SK-N-SH treated with all-trans-retinoic acid at 6 μM for 48 hours (cell line): Measurements from ENCODE around the gene APRT.
"Not testable (repeated sequence)": the region's sequence is repeated elsewhere in the genome, so short reads cannot be mapped to it uniquely, and the experiment has no call there.

Experiments used
- ATAC-seq: fragments of 200-7000 bp; cut with Tn5 transposase; 3 replicates; pipeline ENCODE4 v1.9.1; 2020; ENCODE audit warnings: mild to moderate bottlenecking, moderate library complexity
- ARNTL ChIP-seq: fragments of 450-650 bp; formaldehyde crosslinking; IDR thresholded peaks from 2 replicates; pipeline ENCODE4 v1.5.0; 2020; ENCODE audit warnings: low read depth, mild to moderate bottlenecking, moderate library complexity, borderline replicate concordance
- BACH2 ChIP-seq: fragments of 250-450 bp; sonication (Bioruptor Pico); IDR thresholded peaks from 2 replicates; pipeline ENCODE4 v1.9.0; 2021; ENCODE audit warnings: mild to moderate bottlenecking, borderline replicate concordance
- CSDC2 ChIP-seq: fragments of 250-450 bp; sonication (Bioruptor Pico); IDR thresholded peaks from 2 replicates; pipeline ENCODE4 v1.5.0; 2020; ENCODE audit warnings: mild to moderate bottlenecking, moderate library complexity
- CSRNP3 ChIP-seq: fragments of 250-450 bp; sonication (Bioruptor Pico); IDR thresholded peaks from 2 replicates; pipeline ENCODE4 v1.5.1; 2021; ENCODE audit warnings: mild to moderate bottlenecking, moderate library complexity
- ESRRG ChIP-seq: fragments of 250-450 bp; sonication (Bioruptor Pico); IDR thresholded peaks from 2 replicates; pipeline ENCODE4 v1.6.1; 2021; ENCODE audit warnings: mild to moderate bottlenecking
- GLIS3 ChIP-seq: fragments of 250-450 bp; sonication (Bioruptor Pico); IDR thresholded peaks from 2 replicates; pipeline ENCODE4 v1.5.0; 2020; ENCODE audit warnings: mild to moderate bottlenecking, moderate library complexity
- ISL1 ChIP-seq: fragments of 250-450 bp; sonication (Bioruptor Pico); IDR thresholded peaks from 2 replicates; pipeline ENCODE4 v2.1.2; 2022; ENCODE audit warnings: mild to moderate bottlenecking, moderate library complexity
- OSR1 ChIP-seq: fragments of 250-450 bp; sonication (Bioruptor Pico); IDR thresholded peaks from 2 replicates; pipeline ENCODE4 v1.8.0; 2022; ENCODE audit warnings: moderate library complexity, mild to moderate bottlenecking, inconsistent platforms
- RARB ChIP-seq: fragments of 250-450 bp; sonication (Bioruptor Pico); IDR thresholded peaks from 2 replicates; pipeline ENCODE4 v1.8.0; 2021; ENCODE audit warnings: mild to moderate bottlenecking, moderate library complexity
- TOX ChIP-seq: fragments of 250-450 bp; sonication (Bioruptor Pico); IDR thresholded peaks from 2 replicates; pipeline ENCODE4 v1.8.0; 2021; ENCODE audit warnings: mild to moderate bottlenecking, moderate library complexity, borderline replicate concordance
- TSHZ2 ChIP-seq: fragments of 250-450 bp; sonication (Bioruptor Pico); IDR thresholded peaks from 2 replicates; pipeline ENCODE4 v1.5.0; 2020; ENCODE audit warnings: mild to moderate bottlenecking, moderate library complexity
- ZC3H10 ChIP-seq: fragments of 250-450 bp; sonication (Bioruptor Pico); IDR thresholded peaks from 2 replicates; pipeline ENCODE4 v1.5.1; 2021; ENCODE audit warnings: mild to moderate bottlenecking, moderate library complexity
- ZNF565 ChIP-seq: fragments of 450-650 bp; formaldehyde crosslinking; conservative IDR thresholded peaks from 2 replicates; pipeline ENCODE4 v1.5.0; 2020; ENCODE audit warnings: low read depth, mild to moderate bottlenecking, moderate library complexity
- ZNF8 ChIP-seq: fragments of 450-650 bp; formaldehyde crosslinking; IDR thresholded peaks from 2 replicates; pipeline ENCODE4 v1.5.0; 2020; ENCODE audit warnings: mild to moderate bottlenecking, moderate library complexity
- TF ChIP-seq, protein P1 (sequence below): fragments of 250-450 bp; sonication (Bioruptor Pico); IDR thresholded peaks from 2 replicates; pipeline ENCODE4 v1.8.0; 2020; ENCODE audit warnings: mild to moderate bottlenecking, moderate library complexity, borderline replicate concordance
- TF ChIP-seq, protein P2 (sequence below): fragments of 250-450 bp; sonication (Bioruptor Pico); IDR thresholded peaks from 2 replicates; pipeline ENCODE4 v1.5.1; 2020; ENCODE audit warnings: low read depth, mild to moderate bottlenecking, moderate library complexity
- TF ChIP-seq, protein P3 (sequence below): fragments of 250-450 bp; sonication (Bioruptor Pico); IDR thresholded peaks from 2 replicates; pipeline ENCODE4 v1.8.0; 2021; ENCODE audit warnings: low read depth, mild to moderate bottlenecking, moderate library complexity, borderline replicate concordance

The APRT gene

DNA sequence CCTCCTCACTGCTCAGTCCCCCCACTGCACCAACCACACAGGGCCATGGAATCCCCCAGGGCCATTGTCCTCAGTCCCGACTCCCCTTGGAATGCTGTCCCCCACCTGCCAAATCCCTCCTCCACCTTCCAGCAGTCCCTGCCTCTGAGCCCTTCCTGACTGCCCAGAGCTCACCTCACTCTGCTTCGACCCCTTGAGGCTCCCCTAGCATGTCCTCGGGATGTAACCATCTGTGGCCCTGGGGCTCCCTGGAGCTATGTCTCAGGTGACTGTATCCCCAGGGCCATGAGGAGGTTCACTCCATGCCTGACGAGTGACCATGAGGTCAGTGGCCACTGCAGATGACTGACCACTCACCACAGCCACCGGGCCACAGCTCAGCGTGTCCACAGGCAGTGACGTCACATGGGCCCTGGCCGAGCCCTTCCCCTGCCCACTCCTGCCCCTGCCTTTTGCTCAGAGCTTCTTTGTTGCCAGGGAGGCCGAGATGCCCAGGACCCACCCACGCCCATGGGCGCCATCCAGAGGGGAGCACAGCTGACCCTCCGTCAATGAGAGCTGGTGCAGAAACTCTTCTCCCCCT is 19.0 kb downstream of the APRT start:
- no peak; the same call in 2 of the 3 replicates for ATAC-seq
- TF ChIP-seq BACH2 (CRISPR knock-in tag): no peak
- no peak for TF ChIP-seq ESRRG

GRCh38 chr16:88792078-88792550 is 19.6 kb downstream of the APRT start:
- TF ChIP-seq ESRRG (no peak), OSR1 (no peak), ZC3H10 (CRISPR knock-in tag) (no peak)
- TF ChIP-seq, protein P1, sequence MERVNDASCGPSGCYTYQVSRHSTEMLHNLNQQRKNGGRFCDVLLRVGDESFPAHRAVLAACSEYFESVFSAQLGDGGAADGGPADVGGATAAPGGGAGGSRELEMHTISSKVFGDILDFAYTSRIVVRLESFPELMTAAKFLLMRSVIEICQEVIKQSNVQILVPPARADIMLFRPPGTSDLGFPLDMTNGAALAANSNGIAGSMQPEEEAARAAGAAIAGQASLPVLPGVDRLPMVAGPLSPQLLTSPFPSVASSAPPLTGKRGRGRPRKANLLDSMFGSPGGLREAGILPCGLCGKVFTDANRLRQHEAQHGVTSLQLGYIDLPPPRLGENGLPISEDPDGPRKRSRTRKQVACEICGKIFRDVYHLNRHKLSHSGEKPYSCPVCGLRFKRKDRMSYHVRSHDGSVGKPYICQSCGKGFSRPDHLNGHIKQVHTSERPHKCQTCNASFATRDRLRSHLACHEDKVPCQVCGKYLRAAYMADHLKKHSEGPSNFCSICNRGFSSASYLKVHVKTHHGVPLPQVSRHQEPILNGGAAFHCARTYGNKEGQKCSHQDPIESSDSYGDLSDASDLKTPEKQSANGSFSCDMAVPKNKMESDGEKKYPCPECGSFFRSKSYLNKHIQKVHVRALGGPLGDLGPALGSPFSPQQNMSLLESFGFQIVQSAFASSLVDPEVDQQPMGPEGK (CRISPR knock-in tag): no peak
- peak; percentile 56 for ATAC-seq

- TF ChIP-seq CSDC2 (CRISPR knock-in tag) (no peak), CSRNP3 (CRISPR knock-in tag) (no peak), ISL1 (CRISPR knock-in tag) (no peak), ZC3H10 (CRISPR knock-in tag) (no peak)
These were observed 21.2 kb downstream of the APRT start for GRCh38 chr16:88790312-88791211.

DNA sequence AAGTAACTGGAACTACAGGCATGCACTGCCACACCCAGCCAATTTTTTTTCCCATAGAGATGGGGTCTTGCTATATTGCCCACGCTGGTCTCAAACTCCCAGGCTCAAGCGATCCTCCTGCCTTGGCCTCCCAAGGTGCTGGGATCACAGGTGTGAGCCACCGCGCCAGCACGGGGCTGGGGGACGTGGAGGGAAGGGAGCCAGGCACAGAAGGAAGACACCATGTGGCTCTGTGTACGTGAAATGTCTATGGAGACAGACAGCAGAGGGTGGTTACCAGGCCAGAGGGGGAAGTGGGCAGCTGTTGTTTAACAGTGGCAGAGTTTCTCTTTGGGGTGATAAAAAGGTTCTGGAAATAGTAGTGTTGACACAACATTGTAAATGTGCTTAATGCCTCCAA is 22.1 kb downstream of the APRT start:
- TF ChIP-seq, protein P2, sequence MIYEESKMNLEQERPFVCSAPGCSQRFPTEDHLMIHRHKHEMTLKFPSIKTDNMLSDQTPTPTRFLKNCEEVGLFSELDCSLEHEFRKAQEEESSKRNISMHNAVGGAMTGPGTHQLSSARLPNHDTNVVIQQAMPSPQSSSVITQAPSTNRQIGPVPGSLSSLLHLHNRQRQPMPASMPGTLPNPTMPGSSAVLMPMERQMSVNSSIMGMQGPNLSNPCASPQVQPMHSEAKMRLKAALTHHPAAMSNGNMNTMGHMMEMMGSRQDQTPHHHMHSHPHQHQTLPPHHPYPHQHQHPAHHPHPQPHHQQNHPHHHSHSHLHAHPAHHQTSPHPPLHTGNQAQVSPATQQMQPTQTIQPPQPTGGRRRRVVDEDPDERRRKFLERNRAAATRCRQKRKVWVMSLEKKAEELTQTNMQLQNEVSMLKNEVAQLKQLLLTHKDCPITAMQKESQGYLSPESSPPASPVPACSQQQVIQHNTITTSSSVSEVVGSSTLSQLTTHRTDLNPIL (CRISPR knock-in tag): no peak
- TF ChIP-seq ZNF8: no peak
- no peak for TF ChIP-seq ESRRG
- TF ChIP-seq ISL1 (CRISPR knock-in tag): no peak
- TF ChIP-seq ZNF565 (CRISPR knock-in tag): no peak
- TF ChIP-seq, protein P1 (CRISPR knock-in tag): no peak
- no peak for TF ChIP-seq TOX (CRISPR knock-in tag)
- TF ChIP-seq, protein P3, sequence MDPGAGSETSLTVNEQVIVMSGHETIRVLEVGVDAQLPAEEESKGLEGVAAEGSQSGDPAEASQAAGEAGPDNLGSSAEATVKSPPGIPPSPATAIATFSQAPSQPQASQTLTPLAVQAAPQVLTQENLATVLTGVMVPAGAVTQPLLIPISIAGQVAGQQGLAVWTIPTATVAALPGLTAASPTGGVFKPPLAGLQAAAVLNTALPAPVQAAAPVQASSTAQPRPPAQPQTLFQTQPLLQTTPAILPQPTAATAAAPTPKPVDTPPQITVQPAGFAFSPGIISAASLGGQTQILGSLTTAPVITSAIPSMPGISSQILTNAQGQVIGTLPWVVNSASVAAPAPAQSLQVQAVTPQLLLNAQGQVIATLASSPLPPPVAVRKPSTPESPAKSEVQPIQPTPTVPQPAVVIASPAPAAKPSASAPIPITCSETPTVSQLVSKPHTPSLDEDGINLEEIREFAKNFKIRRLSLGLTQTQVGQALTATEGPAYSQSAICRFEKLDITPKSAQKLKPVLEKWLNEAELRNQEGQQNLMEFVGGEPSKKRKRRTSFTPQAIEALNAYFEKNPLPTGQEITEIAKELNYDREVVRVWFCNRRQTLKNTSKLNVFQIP (CRISPR knock-in tag): no peak
- no peak for TF ChIP-seq OSR1
- TF ChIP-seq ARNTL (CRISPR knock-in tag): no peak
- no peak for TF ChIP-seq TSHZ2 (CRISPR knock-in tag)
- TF ChIP-seq RARB (CRISPR knock-in tag): no peak
- no peak for TF ChIP-seq GLIS3
- no peak for TF ChIP-seq CSRNP3 (CRISPR knock-in tag)
- ATAC-seq: no peak

More at GRCh38 chr16:88790312-88791211, 21.2 kb downstream of the APRT start:
- ATAC-seq: peak; percentile 23

- not testable (repeated sequence) for ATAC-seq
These were observed 23.0 kb downstream of the APRT start for GRCh38 chr16:88788749-88789148.
